Neuronal stem cell (in vitro differentiated cells): ENCODE data around the gene MAP7D2.

Source experiments
- DNase-seq: peaks from one replicate; pipeline ENCODE4 v3.0.0-alpha.2; 2013; ENCODE audit warnings: low spot score
- H2AFZ ChIP-seq: one replicate; pipeline ENCODE4 v1.6.1; 2013; ENCODE audit warnings: mild to moderate bottlenecking, low read length, inconsistent platforms
- H2AK5ac ChIP-seq: 2 replicates; pipeline ENCODE4 v1.6.1; 2013; ENCODE audit warnings: low read depth, mild to moderate bottlenecking, inconsistent platforms, low read length, moderate library complexity, mixed read lengths
- H2BK120ac ChIP-seq: 2 replicates; pipeline ENCODE4 v1.6.1; 2013; ENCODE audit warnings: low read depth, mild to moderate bottlenecking, inconsistent platforms, low read length, moderate library complexity, mixed read lengths
- H2BK12ac ChIP-seq: one replicate; pipeline ENCODE4 v1.6.1; 2013; ENCODE audit warnings: low read length, inconsistent platforms
- H2BK15ac ChIP-seq: 2 replicates; pipeline ENCODE4 v1.6.1; 2013; ENCODE audit warnings: mild to moderate bottlenecking, low read length, inconsistent platforms, mixed read lengths
- H2BK5ac ChIP-seq: one replicate; pipeline ENCODE4 v1.6.1; 2013; ENCODE audit warnings: inconsistent platforms, mild to moderate bottlenecking, low read length, moderate library complexity
- H3K14ac ChIP-seq: one replicate; pipeline ENCODE4 v1.6.1; 2013; ENCODE audit warnings: low read length, inconsistent platforms
- H3K18ac ChIP-seq: 2 replicates; pipeline ENCODE4 v1.6.1; 2013; ENCODE audit warnings: low read length, inconsistent platforms
- H3K23ac ChIP-seq: 2 replicates; pipeline ENCODE4 v1.6.1; 2013; ENCODE audit warnings: low read depth, mild to moderate bottlenecking, mixed read lengths, low read length, inconsistent platforms; ENCODE audit not compliant: poor library complexity
- H3K27ac ChIP-seq: replicated peaks from 3 replicates; pipeline ENCODE4 v1.5.1; 2013; ENCODE audit warnings: low read length, inconsistent platforms
- H3K27me3 ChIP-seq, 3 experiments: 2 replicates each; pipeline ENCODE4 v1.6.1; 2013; ENCODE audit warnings: low read length in 3 of 3, mild to moderate bottlenecking in 2 of 3, inconsistent platforms in 1 of 3, low read depth in 1 of 3, mixed read lengths in 1 of 3, moderate library complexity in 1 of 3; ENCODE audit not compliant: control insufficient read depth in 3 of 3, insufficient read depth in 3 of 3
- H3K36me3 ChIP-seq, 2 donors: replicated peaks in 1 of 2; 2 replicates each; pipeline ENCODE4 v1.6.1; 2013; ENCODE audit warnings: low read length in 2 of 2; ENCODE audit not compliant: control insufficient read depth in 2 of 2, insufficient read depth in 2 of 2
- H3K4ac ChIP-seq: 2 replicates; pipeline ENCODE4 v1.6.1; 2013; ENCODE audit warnings: inconsistent platforms, mild to moderate bottlenecking, low read length, moderate library complexity
- H3K4me1 ChIP-seq, 2 donors: 1 replicate in 1 of 2; 2 replicates in 1 of 2; pipeline ENCODE4 v1.6.1; 2013; ENCODE audit warnings: low read length in 2 of 2, low read depth in 1 of 2; ENCODE audit not compliant: control insufficient read depth in 2 of 2, insufficient read depth in 1 of 2
- H3K4me2 ChIP-seq: one replicate; pipeline ENCODE4 v1.6.1; 2013; ENCODE audit warnings: mild to moderate bottlenecking, low read length, inconsistent platforms; ENCODE audit not compliant: insufficient read depth, poor library complexity, severe bottlenecking
- H3K4me3 ChIP-seq, 2 donors: 2 replicates each; pipeline ENCODE4 v1.5.1; 2013; ENCODE audit warnings: low read length in 2 of 2, mild to moderate bottlenecking in 2 of 2, inconsistent platforms in 1 of 2, moderate library complexity in 1 of 2
- H3K79me1 ChIP-seq: one replicate; pipeline ENCODE4 v1.6.1; 2013; ENCODE audit warnings: low read depth, mild to moderate bottlenecking, inconsistent platforms, low read length, moderate library complexity
- H3K9ac ChIP-seq: one replicate; pipeline ENCODE4 v1.6.1; 2013; ENCODE audit warnings: mild to moderate bottlenecking, low read depth, low read length, inconsistent platforms; ENCODE audit not compliant: poor library complexity
- H3K9me3 ChIP-seq, 2 donors: replicated peaks in 1 of 2; 2 replicates each; pipeline versions ENCODE3 to v1.6.1; 2013; ENCODE audit warnings: low read length in 2 of 2, mild to moderate bottlenecking in 2 of 2, inconsistent platforms in 1 of 2, low read depth in 1 of 2, mixed read lengths in 1 of 2, moderate library complexity in 1 of 2; ENCODE audit not compliant: control insufficient read depth in 2 of 2, insufficient read depth in 1 of 2
- H4K8ac ChIP-seq: one replicate; pipeline ENCODE4 v1.6.1; 2013; ENCODE audit warnings: low read depth, mild to moderate bottlenecking, inconsistent platforms, low read length, moderate library complexity
- H4K91ac ChIP-seq: one replicate; pipeline ENCODE4 v1.6.1; 2013; ENCODE audit warnings: low read length, low read depth, mild to moderate bottlenecking, inconsistent platforms; ENCODE audit not compliant: poor library complexity
- WGBS, 2 donors: extraction: QIAGEN DNeasy Blood & Tissue Kit; methylation state at CpG; one replicate each; pipeline ENCODE4 v1.1.7; 2013; ENCODE audit warnings: missing lambda C conversion rate in 2 of 2, mixed read lengths in 1 of 2; ENCODE audit not compliant: insufficient read length in 2 of 2, insufficient replicate concordance in 1 of 2; ENCODE audit errors: extremely low coverage in 2 of 2; 5-methylcytosine and 5-hydroxymethylcytosine counted together

Gene MAP7D2

GRCh38 chrX:20046864-20047263 is 69.8 kb downstream of the MAP7D2 start:
- Histone ChIP-seq H3K9me3 (no peaks in the 10 kb centered on the region), H3K4me1 (no peaks in the 10 kb centered on the region), H3K23ac (no peak overlapping the region), H3K27me3 (peaks cover 0 to 3% (median 0%) of the 10 kb centered on the region in 3 experiments), H2BK120ac (no peak overlapping the region), H3K27ac (no peak overlapping the region), H4K8ac (no peak overlapping the region), H3K4ac (no peak overlapping the region), H3K4me3 (no peak overlapping the region), H3K14ac (no peak overlapping the region), H4K91ac (no peak overlapping the region), H3K9ac (no peak overlapping the region), H2AFZ (no peak overlapping the region), H2BK5ac (no peak overlapping the region), H2AK5ac (no peak overlapping the region), H2BK12ac (no peak overlapping the region), H2BK15ac (no peak overlapping the region), H3K18ac (no peak overlapping the region), H3K36me3 (no peaks in the 10 kb centered on the region), H3K79me1 (no peaks in the 10 kb centered on the region), H3K4me2 (no peak overlapping the region)
- no peak for DNase-seq
- no CpG with 5 or more reads among the region's 4 CpGs for WGBS, 2 donors

GRCh38 chrX:20046223-20046622 is 70.5 kb downstream of the MAP7D2 start:
- no CpG with 5 or more reads among the region's 1 CpG for WGBS, 2 donors
- Histone ChIP-seq H4K91ac (no peak overlapping the region), H3K18ac (no peak overlapping the region)

GRCh38 chrX:20042221-20042620 is 74.5 kb downstream of the MAP7D2 start:
- no peak overlapping the region for H2BK120ac ChIP-seq
- no peaks in the 10 kb centered on the region for H3K9me3 ChIP-seq
- H3K4me3 ChIP-seq: no peak overlapping the region
- H3K36me3 ChIP-seq: no peaks in the 10 kb centered on the region
- H4K91ac ChIP-seq: no peak overlapping the region
- no peak overlapping the region for H3K4ac ChIP-seq
- H3K27ac ChIP-seq: no peak overlapping the region
- no peak overlapping the region for H2BK15ac ChIP-seq
- H2AK5ac ChIP-seq: no peak overlapping the region
- no peak overlapping the region for H2BK5ac ChIP-seq
- no peak overlapping the region for H4K8ac ChIP-seq
- H2BK12ac ChIP-seq: no peak overlapping the region
- no CpG with 5 or more reads among the region's 7 CpGs for WGBS, 2 donors
- no peak overlapping the region for H2AFZ ChIP-seq
- no peak overlapping the region for H3K9ac ChIP-seq
- no peak overlapping the region for H3K14ac ChIP-seq
- DNase-seq: no peak
- no peak overlapping the region for H3K18ac ChIP-seq
- H3K4me2 ChIP-seq: no peak overlapping the region
- no peaks in the 10 kb centered on the region for H3K4me1 ChIP-seq
- no peaks in the 10 kb centered on the region for H3K79me1 ChIP-seq
- H3K23ac ChIP-seq: no peak overlapping the region
- peaks cover 0 to 6% (median 0%) of the 10 kb centered on the region in 3 experiments for H3K27me3 ChIP-seq

More at GRCh38 chrX:20046223-20046622, 70.5 kb downstream of the MAP7D2 start:
- Histone ChIP-seq H2AFZ (no peak overlapping the region), H3K27ac (no peak overlapping the region), H3K14ac (no peak overlapping the region), H2AK5ac (no peak overlapping the region), H3K9me3 (no peaks in the 10 kb centered on the region), H2BK5ac (no peak overlapping the region), H3K36me3 (no peaks in the 10 kb centered on the region), H2BK15ac (no peak overlapping the region), H3K4me3 (no peak overlapping the region), H3K23ac (no peak overlapping the region), H3K9ac (no peak overlapping the region), H3K27me3 (peaks cover 0 to 3% (median 0%) of the 10 kb centered on the region in 3 experiments), H3K4me2 (no peak overlapping the region), H4K8ac (no peak overlapping the region), H2BK120ac (no peak overlapping the region), H2BK12ac (no peak overlapping the region), H3K4me1 (no peaks in the 10 kb centered on the region), H3K79me1 (no peaks in the 10 kb centered on the region), H3K4ac (no peak overlapping the region)
- DNase-seq: no peak

GRCh38 chrX:20038966-20039365 is 77.7 kb downstream of the MAP7D2 start:
- no peak overlapping the region for H3K23ac ChIP-seq
- no peak overlapping the region for H4K91ac ChIP-seq
- H3K9ac ChIP-seq: no peak overlapping the region
- no peak overlapping the region for H3K4me2 ChIP-seq
- H3K4ac ChIP-seq: no peak overlapping the region
- H3K4me3 ChIP-seq: no peak overlapping the region
- no peaks in the 10 kb centered on the region for H3K79me1 ChIP-seq
- H3K9me3 ChIP-seq: no peaks in the 10 kb centered on the region
- no peak overlapping the region for H2AK5ac ChIP-seq
- no peak overlapping the region for H3K14ac ChIP-seq
- no peaks in the 10 kb centered on the region for H3K36me3 ChIP-seq
- no peak overlapping the region for H3K27ac ChIP-seq
- DNase-seq: no peak
- H3K4me1 ChIP-seq: no peaks in the 10 kb centered on the region
- H2BK120ac ChIP-seq: no peak overlapping the region
- H3K27me3 ChIP-seq: peaks cover 0 to 3% (median 0%) of the 10 kb centered on the region in 3 experiments
- no peak overlapping the region for H2BK5ac ChIP-seq
- no peak overlapping the region for H2BK15ac ChIP-seq
- WGBS, 2 donors: no CpG with 5 or more reads among the region's 3 CpGs
- H4K8ac ChIP-seq: no peak overlapping the region
- no peak overlapping the region for H2BK12ac ChIP-seq
- H2AFZ ChIP-seq: no peak overlapping the region
- H3K18ac ChIP-seq: no peak overlapping the region
